ENCODE data around the gene SGCE.
A peak's percentile ranks its signal among the peaks of the same experiment; 100 is the strongest.
"Not testable (repeated sequence)": the region's sequence is repeated elsewhere in the genome, so short reads cannot be mapped to it uniquely, and the experiment has no call there.

The SGCE gene, protein sequence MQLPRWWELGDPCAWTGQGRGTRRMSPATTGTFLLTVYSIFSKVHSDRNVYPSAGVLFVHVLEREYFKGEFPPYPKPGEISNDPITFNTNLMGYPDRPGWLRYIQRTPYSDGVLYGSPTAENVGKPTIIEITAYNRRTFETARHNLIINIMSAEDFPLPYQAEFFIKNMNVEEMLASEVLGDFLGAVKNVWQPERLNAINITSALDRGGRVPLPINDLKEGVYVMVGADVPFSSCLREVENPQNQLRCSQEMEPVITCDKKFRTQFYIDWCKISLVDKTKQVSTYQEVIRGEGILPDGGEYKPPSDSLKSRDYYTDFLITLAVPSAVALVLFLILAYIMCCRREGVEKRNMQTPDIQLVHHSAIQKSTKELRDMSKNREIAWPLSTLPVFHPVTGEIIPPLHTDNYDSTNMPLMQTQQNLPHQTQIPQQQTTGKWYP

GRCh38 chr7:94655848-94656657, at the start of gene SGCE:
Gene SGCE, minus strand, starts transcription at chr7:94656133. Its CDS starts 35 bp downstream, at chr7:94656098.
- DNase-seq: peak in 3 of 4 experiments; percentile 6 to 16 (median 9)

GRCh38 chr7:94705155-94706021, 49.5 kb upstream of the SGCE start:
- DNase-seq: not testable (repeated sequence)

- no peak for DNase-seq
Measured at GRCh38 chr7:94701555-94701973, 45.6 kb upstream of the SGCE start.

DNA sequence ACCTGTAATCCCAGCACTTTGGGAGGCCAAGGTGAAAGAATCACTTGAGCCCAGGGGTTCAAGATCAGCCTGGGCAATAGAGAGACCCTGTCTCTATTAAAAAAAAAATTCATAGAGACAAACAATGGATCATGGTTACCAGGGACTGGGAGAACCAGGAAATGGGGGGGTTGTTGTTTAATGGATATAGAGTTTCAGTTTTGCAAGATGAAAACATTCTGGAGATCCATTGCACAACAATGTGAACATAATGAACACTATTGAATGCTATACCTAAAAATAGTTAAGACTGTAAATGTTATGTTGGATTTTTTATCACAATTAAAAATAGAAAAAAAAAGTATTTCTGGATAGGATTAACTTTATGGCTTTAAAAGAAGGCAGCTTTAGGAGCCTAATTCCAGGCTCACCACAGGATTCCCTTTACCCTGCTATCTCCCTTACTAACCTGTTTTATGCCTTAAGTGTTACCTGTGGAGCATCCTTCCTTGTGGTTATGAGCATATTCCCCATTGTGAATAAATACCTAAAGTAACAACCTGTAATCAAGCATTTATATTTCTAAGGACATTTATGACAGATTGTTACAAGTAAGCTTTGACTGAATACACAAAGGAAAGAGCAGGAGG, 45.1 kb upstream of the SGCE start:
- no peak for DNase-seq

- no peak for DNase-seq
Measured at GRCh38 chr7:94698275-94698674, 42.3 kb upstream of the SGCE start.

DNA sequence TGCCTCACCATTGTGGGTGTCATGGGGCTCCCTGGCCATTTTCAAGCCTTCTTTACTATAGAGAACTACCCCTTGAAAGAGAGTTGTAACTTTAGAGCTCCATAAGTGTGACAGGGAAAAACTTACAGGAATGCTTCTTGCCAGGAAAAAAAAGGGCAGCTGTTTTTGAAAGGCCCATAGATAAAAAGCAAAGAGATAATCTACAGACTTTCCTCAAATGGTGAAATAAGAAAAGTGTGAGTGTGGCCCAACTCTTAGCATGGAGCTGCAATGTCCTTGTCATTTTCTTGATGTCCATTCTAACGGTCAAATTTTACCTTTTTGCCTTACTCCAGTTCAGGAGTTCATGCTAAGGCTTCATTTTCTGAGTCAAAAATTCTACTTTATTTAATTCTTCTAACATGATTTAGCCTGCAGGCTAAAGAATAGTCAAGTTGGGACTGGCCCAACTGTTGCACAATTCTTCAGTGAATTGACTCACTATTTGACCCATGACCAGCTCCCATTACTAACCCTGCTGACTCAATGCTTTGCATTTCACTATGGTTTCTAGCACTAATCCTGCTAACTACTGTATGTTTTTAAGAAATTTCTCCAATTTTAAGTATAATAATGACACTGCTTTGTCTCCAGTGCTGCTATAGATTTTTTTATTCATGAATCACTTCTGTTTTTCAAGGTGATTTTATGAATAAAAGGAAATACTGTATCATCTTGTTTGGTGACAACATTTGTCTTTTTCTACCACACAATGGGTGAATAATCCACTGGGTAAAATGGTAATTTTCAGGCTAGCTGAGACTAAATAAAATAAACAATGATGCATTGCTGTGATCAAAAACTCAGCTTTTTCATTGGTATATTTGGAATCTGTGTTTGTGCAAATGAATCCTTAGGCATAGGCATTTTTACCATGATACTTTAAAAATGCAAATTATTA, 41.4 kb upstream of the SGCE start:
- no peak for DNase-seq

- no peak for DNase-seq
Measured at GRCh38 chr7:94687810-94688209, 31.9 kb upstream of the SGCE start.

- DNase-seq: no peak
Measured at GRCh38 chr7:94687076-94687475, 31.1 kb upstream of the SGCE start.

GRCh38 chr7:94683066-94683465, 27.1 kb upstream of the SGCE start:
- no peak for DNase-seq

DNA sequence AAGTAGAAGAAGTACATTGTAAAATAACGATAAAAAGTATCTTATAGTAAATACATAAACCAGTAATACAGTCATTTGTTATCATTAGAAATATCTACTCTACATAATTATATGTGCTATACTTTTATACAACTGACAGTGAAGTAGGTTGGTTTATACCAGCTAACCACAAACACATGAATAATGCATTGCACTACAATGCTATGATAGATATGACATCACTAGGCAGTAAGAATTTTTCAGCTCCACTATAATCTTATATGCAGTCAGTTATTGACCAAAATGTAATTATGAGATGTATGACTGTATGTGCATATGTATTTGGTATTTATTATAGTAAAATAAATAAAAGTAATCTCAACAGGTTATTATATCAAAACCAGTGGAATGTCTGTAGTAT, 23.4 kb upstream of the SGCE start:
- DNase-seq: no peak

DNA sequence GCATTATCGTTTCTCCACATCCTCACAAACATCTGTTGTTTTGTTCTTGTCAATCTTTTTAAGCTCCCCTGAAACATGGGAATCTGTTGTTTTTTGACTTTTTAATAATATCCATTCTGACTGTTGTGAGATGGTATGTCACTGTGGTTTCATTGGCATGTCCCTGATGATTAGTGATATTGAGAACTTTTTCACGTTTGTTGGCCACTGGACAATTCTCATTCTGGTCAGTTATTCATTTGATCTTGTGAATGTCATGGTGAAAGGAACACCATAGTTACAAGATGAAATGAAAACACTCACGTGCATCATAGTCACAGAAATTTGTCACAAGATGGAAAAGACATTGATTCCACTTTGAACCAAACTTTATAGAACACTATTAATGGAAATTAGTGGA, 20.5 kb upstream of the SGCE start:
- no peak for DNase-seq

GRCh38 chr7:94675356-94675755, 19.4 kb upstream of the SGCE start:
- DNase-seq: no peak

DNA sequence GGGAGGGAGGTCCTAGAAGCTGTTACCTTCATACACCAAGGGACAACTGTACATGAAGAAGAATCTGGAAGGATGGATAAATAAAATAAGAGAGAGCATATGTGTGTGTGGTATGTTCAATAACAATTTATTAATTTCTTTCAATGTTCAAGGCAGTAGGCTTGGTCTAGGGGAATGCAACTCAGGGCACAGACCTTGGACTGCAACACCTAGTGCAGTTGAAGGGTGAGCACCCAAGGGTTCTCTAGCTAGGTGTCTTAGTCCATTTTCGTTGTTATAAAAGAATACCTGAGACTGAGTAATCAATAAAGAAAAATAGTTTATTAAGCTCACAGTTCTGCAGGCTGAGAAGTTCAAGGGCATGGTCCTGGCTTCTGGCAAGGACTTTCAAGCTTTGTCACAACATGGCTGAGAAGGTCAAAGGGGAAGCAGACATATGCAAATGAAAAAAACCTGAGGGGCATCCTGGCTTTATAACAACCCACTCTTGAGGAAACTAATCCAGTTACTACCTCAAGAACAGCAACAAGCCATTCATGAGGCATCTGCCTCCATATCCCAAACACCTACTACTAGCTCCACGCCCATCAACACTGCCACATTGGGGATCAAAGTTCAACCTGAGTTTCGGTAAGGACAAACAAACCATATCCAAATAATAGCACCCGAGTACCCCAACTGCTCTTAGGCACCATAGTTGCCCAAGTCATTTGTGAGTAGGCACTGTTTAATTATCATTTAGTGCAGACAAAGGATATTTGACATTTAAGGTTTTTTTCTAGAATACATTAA, 15.7 kb upstream of the SGCE start:
- no peak for DNase-seq

- no peak for DNase-seq
Measured at GRCh38 chr7:94669773-94670495, 14.0 kb upstream of the SGCE start.

DNA sequence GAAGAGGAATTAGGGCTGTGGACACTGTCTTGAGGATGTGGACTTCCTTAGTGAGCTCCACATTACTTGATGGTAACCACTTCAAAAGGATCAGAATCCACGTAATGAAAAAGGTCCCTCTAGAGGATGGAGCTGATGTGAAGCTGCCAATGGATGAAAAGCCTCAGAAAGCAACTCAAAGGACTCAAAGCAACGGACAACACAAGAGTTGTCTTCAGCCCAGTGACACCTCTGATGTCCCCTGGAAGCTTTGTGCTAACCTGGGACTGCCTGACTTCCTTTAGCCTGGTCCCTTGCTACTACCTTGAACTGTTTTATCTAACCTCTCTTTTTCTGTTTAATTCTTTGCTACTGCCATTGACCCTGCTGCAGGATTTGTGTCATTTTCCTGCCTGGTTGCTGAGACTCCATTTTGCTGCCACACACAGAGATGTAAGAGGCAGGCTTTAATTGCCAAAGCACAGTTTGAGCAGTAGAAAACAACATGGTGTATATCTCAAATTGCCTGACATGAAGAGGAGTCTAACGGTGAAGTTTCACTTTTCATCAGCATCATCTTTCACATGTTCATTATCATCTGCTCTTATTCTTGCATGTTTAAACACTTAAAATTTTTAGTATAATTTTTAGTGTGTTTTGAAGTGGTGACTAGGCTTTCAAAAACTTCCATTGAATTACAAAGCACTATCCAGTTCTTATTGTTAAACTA, 11.1 kb upstream of the SGCE start:
- DNase-seq: no peak

DNA sequence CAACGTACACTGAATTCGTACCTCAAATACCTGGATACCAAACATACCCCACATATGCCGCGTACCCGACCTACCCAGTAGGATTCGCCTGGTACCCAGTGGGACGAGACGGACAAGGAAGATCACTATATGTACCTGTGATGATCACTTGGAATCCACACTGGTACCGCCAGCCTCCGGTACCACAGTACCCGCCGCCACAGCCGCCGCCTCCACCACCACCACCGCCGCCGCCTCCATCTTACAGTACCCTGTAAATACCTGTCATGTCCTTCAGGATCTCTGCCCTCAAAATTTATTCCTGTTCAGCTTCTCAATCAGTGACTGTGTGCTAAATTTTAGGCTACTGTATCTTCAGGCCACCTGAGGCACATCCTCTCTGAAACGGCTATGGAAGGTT, 9.5 kb upstream of the SGCE start:
- DNase-seq: no peak

DNA sequence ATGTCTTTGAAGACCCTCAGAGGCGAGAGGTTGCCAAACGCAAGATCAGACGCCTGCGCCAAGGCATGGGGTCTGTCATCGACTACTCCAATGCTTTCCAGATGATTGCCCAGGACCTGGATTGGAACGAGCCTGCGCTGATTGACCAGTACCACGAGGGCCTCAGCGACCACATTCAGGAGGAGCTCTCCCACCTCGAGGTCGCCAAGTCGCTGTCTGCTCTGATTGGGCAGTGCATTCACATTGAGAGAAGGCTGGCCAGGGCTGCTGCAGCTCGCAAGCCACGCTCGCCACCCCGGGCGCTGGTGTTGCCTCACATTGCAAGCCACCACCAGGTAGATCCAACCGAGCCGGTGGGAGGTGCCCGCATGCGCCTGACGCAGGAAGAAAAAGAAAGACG, 8.1 kb upstream of the SGCE start:
- no peak for DNase-seq

- DNase-seq: no peak
Measured at GRCh38 chr7:94662548-94662947, 6.6 kb upstream of the SGCE start.

GRCh38 chr7:94660006-94660405, 4.1 kb upstream of the SGCE start:
- no peak for DNase-seq

Data from activated naive CD4-positive, alpha-beta T cell (primary cell).